ENCODE measurements around the gene GSTA3. TPM values are rescaled to one million over a fixed set of nuclear protein-coding genes. Genes with fewer than 3 reads are reported as not detected.
A peak's percentile ranks its signal among the peaks of the same experiment; 100 is the strongest.
"Not testable (repeated sequence)": the region's sequence is repeated elsewhere in the genome, so short reads cannot be mapped to it uniquely, and the experiment has no call there.

Gene GSTA3
- total and polyA plus RNA-seq, 2 experiments from 2014 or later = not detected

GRCh38 chr6:52946306-52946705 lies 36.8 kb upstream of the GSTA3 start:
- H3K27me3 ChIP-seq (replicated peaks; ENCODE audit: insufficient read depth) = peaks cover 10% of the 10 kb centered on the region; the same call in 1 of the 2 replicates
- no peaks in the 10 kb centered on the region for H4K20me1 ChIP-seq (ENCODE audit: insufficient read depth)
- H3K4me3 ChIP-seq = no peak overlapping the region
- no peak for DNase-seq
- WGBS, 2 experiments (ENCODE audit: low coverage in 1 of 2, low lambda C conversion rate in 2 of 2, missing lambda C conversion rate in 2 of 2) = 12 to 21% methylated on average over 5 of the region's 5 CpGs
- no peak overlapping the region for H3K27ac ChIP-seq
- H3F3A ChIP-seq (ENCODE audit: insufficient read depth) = no peaks in the 10 kb centered on the region
- no peaks in the 10 kb centered on the region for H3K4me1 ChIP-seq (ENCODE audit: insufficient read depth)
- no peak overlapping the region for H2AFZ ChIP-seq
- no peaks in the 10 kb centered on the region for H3K9me2 ChIP-seq (ENCODE audit: insufficient read depth)
- no peaks in the 10 kb centered on the region for H3K36me3 ChIP-seq (ENCODE audit: low read depth)
- H3K9ac ChIP-seq = no peak overlapping the region
- H3K9me3 ChIP-seq (ENCODE audit: low read depth) = no peaks in the 10 kb centered on the region
- in situ Hi-C loops (cut with MboI) = no loop called here
- no peak overlapping the region for H3K4me2 ChIP-seq (ENCODE audit: unreplicated experiment)
- no peak for TF ChIP-seq EZH2 (IDR thresholded peaks at IDR 0.05; ENCODE audit: insufficient read depth, poor library complexity, severe bottlenecking)
- TF ChIP-seq EZH2phosphoT487 (IDR thresholded peaks at IDR 0.05; ENCODE audit: insufficient read depth, low read depth) = no peak
- H3K79me2 ChIP-seq (ENCODE audit: insufficient read depth) = no peaks in the 10 kb centered on the region

GRCh38 chr6:52942821-52943220 lies 33.3 kb upstream of the GSTA3 start:
- H3F3A ChIP-seq (ENCODE audit: insufficient read depth); in situ Hi-C loops (cut with MboI); H2AFZ ChIP-seq; H3K27me3 ChIP-seq (replicated peaks; ENCODE audit: insufficient read depth); H3K9me3 ChIP-seq (ENCODE audit: low read depth); H3K9me2 ChIP-seq (ENCODE audit: insufficient read depth); H3K27ac ChIP-seq; H3K4me1 ChIP-seq (ENCODE audit: insufficient read depth); H3K4me2 ChIP-seq (ENCODE audit: unreplicated experiment); H3K79me2 ChIP-seq (ENCODE audit: insufficient read depth); H4K20me1 ChIP-seq (ENCODE audit: insufficient read depth); DNase-seq; H3K36me3 ChIP-seq (ENCODE audit: low read depth); H3K4me3 ChIP-seq; H3K9ac ChIP-seq: not testable (repeated sequence)
- 91 to 93% methylated on average over 10 of the region's 10 CpGs for WGBS, 2 experiments (ENCODE audit: low coverage in 1 of 2, low lambda C conversion rate in 2 of 2, missing lambda C conversion rate in 2 of 2)

- WGBS, 2 experiments (ENCODE audit: low coverage in 1 of 2, low lambda C conversion rate in 2 of 2, missing lambda C conversion rate in 2 of 2) = 74 to 79% methylated on average over 4 of the region's 4 CpGs
- DNase-seq = no peak
These were observed 32.7 kb upstream of the GSTA3 start for GRCh38 chr6:52942221-52942620.

GRCh38 chr6:52937908-52938307 lies 28.4 kb upstream of the GSTA3 start:
- Histone ChIP-seq H3F3A (ENCODE audit: insufficient read depth) (no peaks in the 10 kb centered on the region; the same call in 1 of the 2 replicates), H3K9ac (no peak overlapping the region), H3K4me2 (ENCODE audit: unreplicated experiment) (no peak overlapping the region), H3K9me3 (ENCODE audit: low read depth) (no peaks in the 10 kb centered on the region), H3K9me2 (ENCODE audit: insufficient read depth) (no peaks in the 10 kb centered on the region), H4K20me1 (ENCODE audit: insufficient read depth) (no peaks in the 10 kb centered on the region), H2AFZ (no peak overlapping the region), H3K27me3 (replicated peaks; ENCODE audit: insufficient read depth) (no peaks in the 10 kb centered on the region), H3K4me3 (no peak overlapping the region), H3K27ac (no peak overlapping the region), H3K4me1 (ENCODE audit: insufficient read depth) (peaks cover 15% of the 10 kb centered on the region), H3K36me3 (ENCODE audit: low read depth) (no peaks in the 10 kb centered on the region), H3K79me2 (ENCODE audit: insufficient read depth) (no peaks in the 10 kb centered on the region)
- TF ChIP-seq EZH2 (IDR thresholded peaks at IDR 0.05; ENCODE audit: insufficient read depth, poor library complexity, severe bottlenecking) (no peak), EZH2phosphoT487 (IDR thresholded peaks at IDR 0.05; ENCODE audit: insufficient read depth, low read depth) (no peak)
- DNase-seq = peak; percentile 74
- 21 to 33% methylated on average over 2 of the region's 2 CpGs for WGBS, 2 experiments (ENCODE audit: low coverage in 1 of 2, low lambda C conversion rate in 2 of 2, missing lambda C conversion rate in 2 of 2)
- in situ Hi-C loops (cut with MboI) = no loop called here

More at GRCh38 chr6:52942221-52942620, 32.7 kb upstream of the GSTA3 start:
- no peak overlapping the region for H3K4me3 ChIP-seq
- H3K4me1 ChIP-seq (ENCODE audit: insufficient read depth) = peaks cover 13% of the 10 kb centered on the region
- no peak overlapping the region for H3K9ac ChIP-seq
- TF ChIP-seq EZH2 (IDR thresholded peaks at IDR 0.05; ENCODE audit: insufficient read depth, poor library complexity, severe bottlenecking) (no peak), EZH2phosphoT487 (IDR thresholded peaks at IDR 0.05; ENCODE audit: insufficient read depth, low read depth) (no peak)
- no peaks in the 10 kb centered on the region for H4K20me1 ChIP-seq (ENCODE audit: insufficient read depth)
- H3K36me3 ChIP-seq (ENCODE audit: low read depth) = no peaks in the 10 kb centered on the region
- no peaks in the 10 kb centered on the region; the same call in 1 of the 2 replicates for H3F3A ChIP-seq (ENCODE audit: insufficient read depth)
- H2AFZ ChIP-seq = no peak overlapping the region
- no peaks in the 10 kb centered on the region for H3K9me3 ChIP-seq (ENCODE audit: low read depth)
- no peak overlapping the region for H3K4me2 ChIP-seq (ENCODE audit: unreplicated experiment)
- no peaks in the 10 kb centered on the region for H3K9me2 ChIP-seq (ENCODE audit: insufficient read depth)
- H3K27me3 ChIP-seq (replicated peaks; ENCODE audit: insufficient read depth) = peaks cover 7% of the 10 kb centered on the region; the same call in 1 of the 2 replicates
- H3K79me2 ChIP-seq (ENCODE audit: insufficient read depth) = no peaks in the 10 kb centered on the region
- in situ Hi-C loops (cut with MboI) = no loop called here
- H3K27ac ChIP-seq = no peak overlapping the region

GRCh38 chr6:52933778-52934177 lies 24.3 kb upstream of the GSTA3 start:
- H3K4me1 ChIP-seq (ENCODE audit: insufficient read depth) = peaks cover 31% of the 10 kb centered on the region
- no peak overlapping the region for H3K4me2 ChIP-seq (ENCODE audit: unreplicated experiment)
- no peak overlapping the region for H3K27ac ChIP-seq
- H3K4me3 ChIP-seq = no peak overlapping the region
- no peaks in the 10 kb centered on the region for H3K9me2 ChIP-seq (ENCODE audit: insufficient read depth)
- no peak for DNase-seq
- H3K79me2 ChIP-seq (ENCODE audit: insufficient read depth) = no peaks in the 10 kb centered on the region
- H3F3A ChIP-seq (ENCODE audit: insufficient read depth) = peaks cover 21% of the 10 kb centered on the region
- WGBS, 2 experiments (ENCODE audit: low coverage in 1 of 2, low lambda C conversion rate in 2 of 2, missing lambda C conversion rate in 2 of 2) = 93 to 98% methylated on average over 2 of the region's 2 CpGs
- no peak for TF ChIP-seq EZH2phosphoT487 (IDR thresholded peaks at IDR 0.05; ENCODE audit: insufficient read depth, low read depth)
- TF ChIP-seq EZH2 (IDR thresholded peaks at IDR 0.05; ENCODE audit: insufficient read depth, poor library complexity, severe bottlenecking) = no peak
- H3K36me3 ChIP-seq (ENCODE audit: low read depth) = no peaks in the 10 kb centered on the region
- no peaks in the 10 kb centered on the region for H4K20me1 ChIP-seq (ENCODE audit: insufficient read depth)
- no peaks in the 10 kb centered on the region for H3K27me3 ChIP-seq (replicated peaks; ENCODE audit: insufficient read depth)
- in situ Hi-C loops (cut with MboI) = no loop called here
- no peak overlapping the region for H2AFZ ChIP-seq
- no peaks in the 10 kb centered on the region for H3K9me3 ChIP-seq (ENCODE audit: low read depth)
- no peak overlapping the region for H3K9ac ChIP-seq
